ENCODE results near the gene EPHA5. TPM values are rescaled to one million over a fixed set of nuclear protein-coding genes. Genes with fewer than 3 reads are reported as not detected.

EPHA5 gene
- polyA plus RNA-seq, 6 donors from 2014 or later: not detected

DNA sequence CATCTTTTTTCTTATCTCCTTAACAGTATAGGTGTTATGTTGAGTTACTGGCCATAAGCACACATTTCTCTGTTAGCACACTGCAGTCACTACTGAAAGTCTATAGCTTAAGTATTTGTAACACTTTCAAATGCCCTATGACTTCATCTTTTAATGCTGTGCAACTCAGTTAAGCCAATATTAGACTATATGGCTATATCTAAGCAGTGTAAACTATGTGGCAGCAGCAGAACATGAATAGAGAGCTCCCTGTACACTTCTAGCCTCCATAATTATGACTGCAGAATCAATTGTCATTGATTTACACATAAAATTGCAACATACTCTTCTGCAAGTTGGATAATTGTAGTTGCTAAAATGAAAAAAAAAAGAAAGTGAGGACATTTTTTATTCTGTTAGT, 250.3 kb downstream of the EPHA5 start:
- H3K27me3 Mint-ChIP-seq: no peaks in the 10 kb centered on the region
- no peaks in the 10 kb centered on the region for H3K36me3 Mint-ChIP-seq
- ATAC-seq (ENCODE audit: low read depth in 2 of 2) (no peak), DNase-seq (no peak)
- no peaks in the 10 kb centered on the region for H3K9me3 Mint-ChIP-seq
- no peak overlapping the region for H3K4me3 Mint-ChIP-seq
- H3K4me1 Mint-ChIP-seq: no peaks in the 10 kb centered on the region
- no peak overlapping the region for H3K27ac Mint-ChIP-seq

DNA sequence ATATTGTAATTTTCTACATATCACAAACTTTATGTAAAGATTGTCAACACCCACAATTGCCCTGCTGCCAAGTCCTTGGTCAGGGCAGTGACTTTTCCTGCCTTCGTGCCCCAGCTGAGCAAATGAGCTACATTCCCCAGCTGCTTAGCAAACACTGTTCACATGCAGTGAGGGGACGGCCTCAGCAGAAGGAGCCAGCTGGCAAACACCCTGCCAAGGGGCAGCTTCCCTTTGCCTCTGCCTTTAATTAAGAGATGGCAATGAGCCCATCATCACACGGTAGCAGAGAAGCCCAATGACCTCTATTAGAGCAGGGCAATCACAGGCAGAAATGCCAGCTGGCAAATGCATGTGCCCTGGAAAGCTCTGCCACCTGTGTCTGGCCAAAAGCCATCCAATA, 253.4 kb downstream of the EPHA5 start:
- Mint-ChIP-seq H3K9me3 (no peaks in the 10 kb centered on the region), H3K4me1 (no peaks in the 10 kb centered on the region), H3K36me3 (no peaks in the 10 kb centered on the region), H3K27me3 (no peaks in the 10 kb centered on the region), H3K27ac (no peak overlapping the region), H3K4me3 (no peak overlapping the region)
- DNase-seq (no peak), ATAC-seq (ENCODE audit: low read depth in 2 of 2) (no peak)

DNA sequence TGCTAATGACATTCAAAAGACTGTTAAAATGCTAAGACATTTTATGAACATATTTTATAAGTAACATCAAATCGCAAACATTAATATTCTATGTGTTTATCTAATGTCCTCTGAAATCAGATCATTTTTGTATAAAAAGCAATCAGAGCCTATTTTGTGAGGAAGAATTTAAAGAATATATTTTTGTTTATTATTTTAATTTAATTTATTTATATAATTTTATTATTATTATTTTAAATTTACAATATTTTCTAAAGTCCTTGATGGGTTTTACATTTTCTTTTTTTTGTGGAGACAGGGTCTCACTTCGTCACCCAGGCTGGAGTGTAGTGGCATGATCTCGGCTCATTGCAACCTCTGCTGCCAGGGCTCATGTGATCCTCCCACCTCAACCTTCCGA, 262.8 kb downstream of the EPHA5 start:
- DNase-seq (no peak), ATAC-seq (ENCODE audit: low read depth in 2 of 2) (no peak)
- Mint-ChIP-seq H3K4me3 (no peak overlapping the region), H3K9me3 (no peaks in the 10 kb centered on the region), H3K27me3 (no peaks in the 10 kb centered on the region), H3K27ac (no peak overlapping the region), H3K36me3 (no peaks in the 10 kb centered on the region), H3K4me1 (no peaks in the 10 kb centered on the region)

DNA sequence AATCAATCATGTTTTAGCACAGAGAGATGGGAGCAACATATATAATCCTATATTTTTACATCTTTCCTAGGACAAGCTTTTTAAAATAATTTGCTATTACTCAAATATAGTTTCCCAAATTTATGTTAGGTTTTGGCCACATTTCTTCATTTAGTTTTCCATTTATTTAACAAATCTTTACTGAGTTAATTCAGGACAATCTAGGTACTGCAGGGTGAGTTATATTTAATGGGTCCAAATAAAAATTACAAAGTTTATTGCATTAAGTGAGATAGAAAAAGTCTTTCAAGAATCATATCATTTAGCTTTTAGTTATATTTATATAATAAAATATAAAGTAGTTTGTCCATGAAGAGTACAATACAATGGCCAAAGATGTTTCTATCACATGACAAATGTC, 269.2 kb downstream of the EPHA5 start:
- Mint-ChIP-seq H3K9me3 (peaks cover 0 to 9% (median 5%) of the 10 kb centered on the region in 7 donors), H3K36me3 (no peaks in the 10 kb centered on the region), H3K4me1 (no peaks in the 10 kb centered on the region)

DNA sequence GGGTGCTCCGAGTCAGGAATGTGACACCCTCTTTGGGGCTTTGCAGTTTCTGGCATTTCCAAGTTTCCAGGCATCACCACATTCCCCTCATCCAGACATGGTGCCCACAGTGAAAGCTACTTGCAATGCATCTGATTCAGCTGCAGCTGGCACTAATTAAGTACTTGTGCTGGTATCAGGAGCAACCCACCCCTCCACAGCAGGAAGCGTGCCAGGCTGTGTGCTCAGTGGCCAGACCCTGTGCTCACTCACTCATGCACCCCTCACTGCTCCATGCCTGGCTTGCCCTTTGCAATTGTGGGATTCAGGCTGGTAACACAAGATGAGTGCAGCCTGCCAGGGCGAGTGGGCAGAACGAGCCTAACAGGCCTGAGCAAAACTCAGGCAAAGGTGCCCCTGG, 271.2 kb downstream of the EPHA5 start:
- no peak overlapping the region for H3K4me3 Mint-ChIP-seq
- no peaks in the 10 kb centered on the region for H3K36me3 Mint-ChIP-seq
- no peak for DNase-seq
- H3K27me3 Mint-ChIP-seq: no peaks in the 10 kb centered on the region
- H3K27ac Mint-ChIP-seq: no peak overlapping the region
- ATAC-seq (ENCODE audit: low read depth in 2 of 2): no peak
- no peaks in the 10 kb centered on the region for H3K4me1 Mint-ChIP-seq
- peaks cover 2 to 9% (median 5%) of the 10 kb centered on the region in 7 donors for H3K9me3 Mint-ChIP-seq

More for the DNA sequence above, 269.2 kb downstream of the EPHA5 start:
- no peaks in the 10 kb centered on the region for H3K27me3 Mint-ChIP-seq
- no peak overlapping the region for H3K4me3 Mint-ChIP-seq
- H3K27ac Mint-ChIP-seq: no peak overlapping the region
- ATAC-seq (ENCODE audit: low read depth in 2 of 2): no peak
- no peak for DNase-seq

DNA sequence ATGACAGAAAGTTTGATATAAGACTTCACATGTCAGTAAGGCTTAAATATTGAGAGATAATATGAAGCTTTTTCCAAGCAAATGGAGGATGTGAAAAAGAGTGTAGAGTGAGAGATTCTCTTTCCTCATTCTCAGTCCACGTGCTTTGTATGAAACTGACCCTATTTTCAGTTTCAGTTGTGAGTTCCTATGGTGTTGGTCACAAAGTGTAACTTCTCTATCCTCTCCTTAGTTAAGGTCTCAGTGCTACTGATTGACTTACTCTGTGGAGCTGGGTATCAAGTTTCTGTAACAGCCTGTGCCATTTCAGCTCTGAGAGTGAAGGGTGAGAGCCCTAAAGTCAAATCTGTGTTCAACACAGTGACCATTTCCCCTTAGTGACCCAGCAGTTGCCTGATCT, 277.2 kb downstream of the EPHA5 start:
- Mint-ChIP-seq H3K4me1 (no peaks in the 10 kb centered on the region), H3K27me3 (no peaks in the 10 kb centered on the region), H3K27ac (no peak overlapping the region), H3K36me3 (no peaks in the 10 kb centered on the region), H3K9me3 (peaks cover 0 to 7% (median 5%) of the 10 kb centered on the region in 7 donors), H3K4me3 (no peak overlapping the region)
- DNase-seq: no peak
- no peak for ATAC-seq (ENCODE audit: low read depth in 2 of 2)

DNA sequence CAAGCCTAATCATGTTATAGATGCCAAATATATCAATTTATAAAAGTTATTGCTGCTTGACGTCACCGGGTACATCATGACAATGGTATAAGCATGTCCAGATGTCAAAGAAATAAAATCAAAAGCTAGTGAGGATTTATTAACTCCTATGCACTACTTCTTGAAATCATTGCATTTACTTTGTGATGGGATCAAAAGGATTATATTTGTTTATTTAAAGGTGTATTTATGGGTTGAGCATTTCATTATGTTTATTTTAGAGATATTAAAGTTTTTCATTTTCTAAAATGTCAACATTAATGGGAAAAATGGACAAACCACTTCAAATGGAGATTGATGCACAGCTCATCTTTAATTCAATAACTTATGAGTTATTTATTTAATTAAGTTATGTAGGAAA, 277.8 kb downstream of the EPHA5 start:
- ATAC-seq (ENCODE audit: low read depth in 2 of 2) (no peak), DNase-seq (no peak)
- no peaks in the 10 kb centered on the region for H3K4me1 Mint-ChIP-seq
- no peaks in the 10 kb centered on the region for H3K27me3 Mint-ChIP-seq
- H3K4me3 Mint-ChIP-seq: no peak overlapping the region
- no peaks in the 10 kb centered on the region for H3K36me3 Mint-ChIP-seq
- peaks cover 0 to 7% (median 3%) of the 10 kb centered on the region in 7 donors for H3K9me3 Mint-ChIP-seq
- H3K27ac Mint-ChIP-seq: no peak overlapping the region

DNA sequence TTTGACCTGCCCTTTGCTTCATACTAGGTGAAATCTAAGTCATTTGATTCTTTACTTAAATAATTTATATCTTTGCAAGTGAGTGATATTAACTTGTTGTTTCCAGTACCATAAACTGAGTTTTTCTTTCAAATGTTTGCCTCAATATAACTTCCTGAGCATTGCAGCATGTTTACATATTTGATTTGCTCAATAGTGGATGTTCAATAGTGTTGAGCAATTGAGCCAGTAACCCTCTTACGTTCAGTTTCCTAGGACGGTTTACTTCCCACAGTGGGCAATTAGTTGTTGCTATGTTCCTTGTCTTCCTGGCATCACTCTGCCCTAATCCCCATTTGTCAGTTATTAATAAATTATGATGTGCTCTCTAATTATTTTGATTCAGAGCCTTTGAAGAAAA, 278.5 kb downstream of the EPHA5 start:
- H3K4me3 Mint-ChIP-seq: no peak overlapping the region
- ATAC-seq (ENCODE audit: low read depth in 2 of 2) (no peak), DNase-seq (no peak)
- H3K4me1 Mint-ChIP-seq: no peaks in the 10 kb centered on the region
- no peak overlapping the region for H3K27ac Mint-ChIP-seq
- no peaks in the 10 kb centered on the region for H3K27me3 Mint-ChIP-seq
- peaks cover 0 to 7% (median 0%) of the 10 kb centered on the region in 7 donors for H3K9me3 Mint-ChIP-seq
- H3K36me3 Mint-ChIP-seq: no peaks in the 10 kb centered on the region

DNA sequence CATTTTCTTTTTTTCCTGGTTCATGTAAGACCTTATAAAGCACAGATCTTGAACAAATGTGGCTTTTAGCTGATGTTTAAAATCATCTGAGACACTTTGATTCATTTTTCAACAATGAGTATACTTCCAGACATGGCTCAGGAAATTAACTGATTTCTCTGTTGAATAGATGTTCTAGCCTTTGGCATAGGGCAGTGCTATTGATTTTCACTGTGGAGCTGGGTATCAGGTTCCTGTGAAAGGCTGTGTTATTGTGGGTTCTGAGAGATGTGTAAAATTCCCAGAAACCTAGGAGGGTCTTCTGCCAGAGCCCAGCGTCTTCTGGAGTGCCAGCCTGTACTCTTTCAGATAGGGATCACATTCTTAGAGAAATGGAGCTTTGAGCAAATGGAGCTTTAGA, 278.9 kb downstream of the EPHA5 start:
- Mint-ChIP-seq H3K9me3 (peaks cover 0 to 7% (median 0%) of the 10 kb centered on the region in 7 donors), H3K4me1 (no peaks in the 10 kb centered on the region), H3K4me3 (no peak overlapping the region), H3K27ac (no peak overlapping the region), H3K27me3 (no peaks in the 10 kb centered on the region), H3K36me3 (no peaks in the 10 kb centered on the region)
- no peak for DNase-seq
- ATAC-seq (ENCODE audit: low read depth in 2 of 2): no peak

DNA sequence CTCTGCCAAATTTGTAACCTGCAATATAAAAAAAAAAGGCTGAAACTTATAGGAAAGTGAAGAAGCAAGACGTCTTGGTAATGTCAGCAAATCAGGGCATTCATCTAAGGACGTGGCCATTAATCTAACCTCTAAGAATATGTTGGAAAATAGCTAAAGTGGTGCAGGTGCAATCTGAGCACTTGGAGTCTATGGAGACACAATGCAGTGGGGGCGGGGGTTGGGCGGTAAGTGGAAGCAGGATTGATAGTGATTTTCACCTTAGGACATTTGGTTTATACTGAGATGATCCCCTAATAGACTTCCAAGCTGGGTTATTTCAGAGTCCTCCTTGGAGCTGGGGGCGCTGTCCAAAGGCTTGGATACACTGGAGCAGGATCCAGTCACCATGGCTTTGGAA, 283.4 kb downstream of the EPHA5 start:
- Mint-ChIP-seq H3K27ac (no peak overlapping the region), H3K4me3 (no peak overlapping the region), H3K36me3 (no peaks in the 10 kb centered on the region), H3K4me1 (no peaks in the 10 kb centered on the region), H3K9me3 (peaks cover 0 to 2% (median 0%) of the 10 kb centered on the region in 7 donors), H3K27me3 (no peaks in the 10 kb centered on the region)
- DNase-seq (no peak), ATAC-seq (ENCODE audit: low read depth in 2 of 2) (no peak)

DNA sequence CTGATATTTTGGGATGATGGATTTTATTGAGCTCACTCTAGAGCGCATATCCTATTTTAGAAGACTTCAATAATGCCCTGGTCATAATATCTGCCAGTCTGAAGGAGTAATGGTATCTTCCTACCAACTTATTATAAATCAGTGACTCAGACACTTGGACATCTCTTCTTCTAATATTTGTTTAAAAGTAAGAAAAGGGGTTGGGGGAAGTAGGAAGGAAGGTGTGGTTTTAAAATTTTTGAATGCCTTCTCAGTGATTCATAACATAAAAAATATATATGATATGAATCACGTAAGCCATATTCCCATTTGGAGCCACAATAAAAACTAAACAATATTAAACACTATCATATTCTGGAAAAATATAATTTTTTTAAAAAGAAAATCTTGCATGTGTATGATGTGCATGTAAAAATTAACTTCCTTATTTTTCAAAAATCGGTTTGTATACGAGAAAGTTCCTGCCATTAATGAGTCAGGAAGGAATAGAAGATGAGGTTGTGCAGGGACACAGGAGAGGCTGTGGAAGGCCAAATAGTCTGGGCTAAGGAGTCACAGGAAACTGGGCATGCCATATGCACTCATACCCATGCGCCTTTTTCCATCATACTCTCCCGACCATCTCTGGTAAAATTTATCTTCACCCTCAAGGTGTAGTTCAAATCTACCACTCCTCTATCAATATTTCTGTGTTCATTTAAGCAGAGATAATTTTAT, 286.5 kb downstream of the EPHA5 start:
- H3K4me3 Mint-ChIP-seq: no peak overlapping the region
- no peak for DNase-seq
- H3K4me1 Mint-ChIP-seq: no peaks in the 10 kb centered on the region
- H3K27me3 Mint-ChIP-seq: no peaks in the 10 kb centered on the region
- no peak overlapping the region for H3K27ac Mint-ChIP-seq
- H3K9me3 Mint-ChIP-seq: peaks cover 0 to 2% (median 0%) of the 10 kb centered on the region in 7 donors
- no peak for ATAC-seq (ENCODE audit: low read depth in 2 of 2)
- H3K36me3 Mint-ChIP-seq: no peaks in the 10 kb centered on the region

DNA sequence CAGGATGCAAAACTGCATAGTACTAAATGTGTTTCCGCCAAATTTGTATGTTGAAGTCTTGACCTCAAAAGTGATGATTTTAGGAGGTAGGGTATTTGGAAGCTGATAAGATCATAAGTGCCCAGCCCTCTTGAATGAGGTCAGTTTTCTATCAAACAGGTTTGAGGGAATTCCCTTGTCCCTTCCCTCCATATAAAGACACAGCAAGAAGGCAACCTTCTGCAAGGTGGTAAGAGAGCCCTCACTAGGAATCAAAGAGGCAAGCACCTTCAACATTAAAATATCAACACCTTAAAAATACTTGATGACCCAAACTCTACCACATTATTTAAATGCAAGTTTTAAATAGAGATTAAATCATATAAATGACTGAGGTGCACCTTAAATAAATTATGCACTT, 288.6 kb downstream of the EPHA5 start:
- DNase-seq (no peak), ATAC-seq (ENCODE audit: low read depth in 2 of 2) (no peak)
- H3K27me3 Mint-ChIP-seq: no peaks in the 10 kb centered on the region
- H3K4me3 Mint-ChIP-seq: no peak overlapping the region
- H3K27ac Mint-ChIP-seq: no peak overlapping the region
- no peaks in the 10 kb centered on the region for H3K36me3 Mint-ChIP-seq
- H3K4me1 Mint-ChIP-seq: no peaks in the 10 kb centered on the region
- peaks cover 0 to 3% (median 0%) of the 10 kb centered on the region in 7 donors for H3K9me3 Mint-ChIP-seq

DNA sequence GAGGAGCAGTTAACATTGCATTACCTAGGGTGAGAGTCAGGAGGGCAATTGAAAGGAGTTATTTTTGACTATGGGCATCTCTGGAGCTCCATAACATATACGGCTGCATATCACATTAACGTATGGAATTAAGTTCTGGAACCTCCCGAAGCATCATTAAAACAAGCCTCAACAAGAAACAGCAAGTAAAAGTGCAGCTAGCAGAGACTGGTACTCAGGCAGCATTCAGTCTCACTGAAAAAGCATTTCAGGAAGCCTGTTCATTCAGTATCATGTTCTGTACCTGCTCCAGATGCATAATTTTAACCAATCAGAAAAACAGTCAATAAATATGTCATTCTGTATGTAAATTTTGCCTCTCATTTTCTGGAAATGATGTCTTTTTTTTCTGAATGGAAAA, 299.6 kb downstream of the EPHA5 start:
- no peak for ATAC-seq (ENCODE audit: low read depth in 2 of 2)
- no peaks in the 10 kb centered on the region for H3K36me3 Mint-ChIP-seq
- no peaks in the 10 kb centered on the region for H3K27me3 Mint-ChIP-seq
- no peak overlapping the region for H3K4me3 Mint-ChIP-seq
- DNase-seq: no peak
- no peak overlapping the region for H3K27ac Mint-ChIP-seq
- H3K4me1 Mint-ChIP-seq: no peaks in the 10 kb centered on the region
- peaks cover 0 to 4% (median 0%) of the 10 kb centered on the region in 7 donors for H3K9me3 Mint-ChIP-seq

DNA sequence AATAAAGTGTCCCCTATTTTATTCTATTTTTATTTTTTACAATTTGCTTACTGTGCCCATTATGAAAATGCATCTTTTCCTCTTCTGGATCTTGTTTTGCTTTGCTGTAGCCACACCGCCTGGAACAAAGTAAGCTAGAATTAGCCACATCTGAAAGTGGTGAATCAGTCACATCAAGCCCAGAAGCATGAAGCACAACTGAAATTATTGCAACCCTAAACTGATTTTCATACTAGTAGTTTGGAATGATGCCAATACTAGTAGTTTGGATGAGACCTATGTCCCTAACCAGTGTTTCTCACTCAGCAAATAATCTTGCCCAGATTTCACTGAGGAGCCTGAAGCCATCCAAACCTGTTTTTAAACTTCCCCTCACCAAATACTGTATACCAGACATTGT, 303.0 kb downstream of the EPHA5 start:
- DNase-seq (no peak), ATAC-seq (ENCODE audit: low read depth in 2 of 2) (no peak)
- Mint-ChIP-seq H3K4me1 (no peaks in the 10 kb centered on the region), H3K27me3 (no peaks in the 10 kb centered on the region), H3K36me3 (no peaks in the 10 kb centered on the region), H3K4me3 (no peak overlapping the region), H3K27ac (no peak overlapping the region), H3K9me3 (peaks cover 0 to 4% (median 0%) of the 10 kb centered on the region in 7 donors)

DNA sequence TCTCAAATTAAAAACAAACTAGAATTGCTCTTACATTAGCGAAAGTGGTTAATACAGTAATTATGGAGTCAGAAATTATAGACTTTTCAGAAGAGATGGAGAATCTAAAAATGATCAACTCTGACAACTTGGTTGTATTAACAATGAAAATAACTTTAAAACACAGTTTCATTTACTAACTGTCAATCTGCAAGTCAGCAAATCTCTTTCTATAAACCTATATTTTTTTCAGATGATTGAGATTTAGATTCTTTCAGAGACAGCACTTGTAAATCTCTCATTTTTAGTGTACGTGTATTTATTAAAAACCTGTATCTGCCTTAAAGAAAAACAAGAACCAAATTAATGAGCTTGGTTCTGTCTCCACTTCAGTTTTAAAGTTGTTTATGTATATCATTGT, 311.4 kb downstream of the EPHA5 start:
- DNase-seq (no peak), ATAC-seq (ENCODE audit: low read depth in 2 of 2) (no peak)
- Mint-ChIP-seq H3K36me3 (no peaks in the 10 kb centered on the region), H3K9me3 (peaks cover 0 to 4% (median 0%) of the 10 kb centered on the region in 7 donors), H3K27ac (no peak overlapping the region), H3K4me1 (no peaks in the 10 kb centered on the region), H3K27me3 (no peaks in the 10 kb centered on the region), H3K4me3 (no peak overlapping the region)
